IMR-90 (cell line): Measurements from ENCODE around the gene MAPK8IP1. TPM values are rescaled to one million over a fixed set of nuclear protein-coding genes. Genes with fewer than 3 reads are reported as not detected.

ENCODE experiments used
- ATAC-seq: fragments of 200-7000 bp; cut with Tn5 transposase; 2 replicates; pipeline ENCODE4 v1.9.1; 2020; ENCODE audit warnings: low read depth, mild to moderate bottlenecking, moderate library complexity
- BruUV-seq: library from RNA; stranded (reverse); fragments of 400-500 nt; replicated peaks from 2 replicates; lab custom pipeline; 2021; lab: Mats Ljungman, UMichigan
- CTCF ChIA-PET: fragments of 300-600 bp; formaldehyde crosslinking; extraction: SDS; loops from one replicate; lab custom pipeline; 2021; ENCODE audit warnings: antibody characterized with exemption; lab: Yijun Ruan, JAX
- POLR2A ChIA-PET: fragments of 300-600 bp; sonication (Branson Sonifier 250); formaldehyde crosslinking; loops from one replicate; lab custom pipeline; 2022; ENCODE audit warnings: antibody characterized with exemption; ENCODE audit not compliant: unreplicated experiment; lab: Charles Lee
- DNase-seq: peaks from one replicate; pipeline ENCODE4 v3.0.0; 2013
- H2AFZ ChIP-seq: replicated peaks from 2 replicates; pipeline ENCODE3; 2013; ENCODE audit warnings: low read length, mild to moderate bottlenecking; ENCODE audit not compliant: poor library complexity
- H2AK5ac ChIP-seq: 2 replicates; pipeline ENCODE4 v1.6.1; 2013; ENCODE audit warnings: low read depth, low read length, inconsistent platforms
- H2AK9ac ChIP-seq: replicated peaks from 2 replicates; pipeline ENCODE3; 2013; ENCODE audit warnings: mild to moderate bottlenecking, low read depth, low read length, moderate library complexity; ENCODE audit not compliant: poor library complexity
- H2BK120ac ChIP-seq: 2 replicates; pipeline ENCODE4 v1.6.1; 2013; ENCODE audit warnings: low read depth, low read length, inconsistent platforms
- H2BK15ac ChIP-seq: 3 replicates; pipeline ENCODE4 v1.6.1; 2013; ENCODE audit warnings: low read depth, low read length, inconsistent platforms
- H2BK20ac ChIP-seq: 2 replicates; pipeline ENCODE4 v1.6.1; 2013; ENCODE audit warnings: low read depth, mild to moderate bottlenecking, inconsistent platforms, low read length, moderate library complexity
- H2BK5ac ChIP-seq: 2 replicates; pipeline ENCODE4 v1.6.1; 2013; ENCODE audit warnings: mild to moderate bottlenecking, low read depth, low read length, inconsistent platforms; ENCODE audit not compliant: poor library complexity, severe bottlenecking
- H3K14ac ChIP-seq: replicated peaks from 2 replicates; pipeline ENCODE4 v1.6.1; 2013; ENCODE audit warnings: low read depth, low read length, inconsistent platforms
- H3K18ac ChIP-seq: 2 replicates; pipeline ENCODE4 v1.6.1; 2013; ENCODE audit warnings: low read depth, low read length, control low read depth
- H3K23ac ChIP-seq: 2 replicates; pipeline ENCODE4 v1.6.1; 2013; ENCODE audit warnings: low read depth, low read length, inconsistent platforms
- H3K27ac ChIP-seq: 2 replicates; pipeline ENCODE4 v1.5.1; 2013; ENCODE audit warnings: mild to moderate bottlenecking, control low read depth, low read length; ENCODE audit not compliant: insufficient read depth
- H3K27me3 ChIP-seq: 2 replicates; pipeline ENCODE4 v1.6.1; 2013; ENCODE audit warnings: low read length; ENCODE audit not compliant: control insufficient read depth, insufficient read depth
- H3K36me3 ChIP-seq: 2 replicates; pipeline ENCODE4 v1.6.1; 2013; ENCODE audit warnings: low read length, mixed read lengths; ENCODE audit not compliant: control insufficient read depth, insufficient read depth
- H3K4ac ChIP-seq: 2 replicates; pipeline ENCODE4 v1.6.1; 2013; ENCODE audit warnings: low read depth, low read length, inconsistent platforms
- H3K4me1 ChIP-seq: 2 replicates; pipeline ENCODE4 v1.6.1; 2013; ENCODE audit warnings: low read length, mixed read lengths; ENCODE audit not compliant: control insufficient read depth, insufficient read depth
- H3K4me2 ChIP-seq: 2 replicates; pipeline ENCODE4 v1.6.1; 2013; ENCODE audit warnings: low read depth, mild to moderate bottlenecking, control low read depth, low read length, moderate library complexity
- H3K4me3 ChIP-seq: 2 replicates; pipeline ENCODE4 v1.5.1; 2013; ENCODE audit warnings: low read depth, mild to moderate bottlenecking, control low read depth, low read length, moderate library complexity; ENCODE audit not compliant: insufficient read depth
- H3K56ac ChIP-seq: 2 replicates; pipeline ENCODE4 v1.6.1; 2013; ENCODE audit warnings: low read length, inconsistent platforms; ENCODE audit not compliant: insufficient read depth; ENCODE audit errors: extremely low read depth
- H3K79me1 ChIP-seq, 2 experiments: 2 replicates each; pipeline ENCODE4 v1.6.1; 2013; ENCODE audit warnings: low read length in 2 of 2, inconsistent platforms in 1 of 2, low read depth in 1 of 2
- H3K9ac ChIP-seq: 2 replicates; pipeline ENCODE4 v1.6.1; 2013; ENCODE audit warnings: low read depth, low read length, control low read depth
- H3K9me1 ChIP-seq: 2 replicates; pipeline ENCODE4 v1.6.1; 2013; ENCODE audit warnings: low read length, inconsistent platforms; ENCODE audit not compliant: insufficient read depth
- H3K9me3 ChIP-seq: 2 replicates; pipeline ENCODE4 v1.6.1; 2013; ENCODE audit warnings: low read length; ENCODE audit not compliant: control insufficient read depth, insufficient read depth
- H4K20me1 ChIP-seq: 2 replicates; pipeline ENCODE4 v1.6.1; 2013; ENCODE audit warnings: low read length, inconsistent platforms; ENCODE audit not compliant: insufficient read depth
- H4K5ac ChIP-seq: 2 replicates; pipeline ENCODE4 v1.6.1; 2013; ENCODE audit warnings: mild to moderate bottlenecking, low read depth, low read length, control low read depth
- H4K8ac ChIP-seq, 2 experiments: 2 replicates each; pipeline ENCODE4 v1.6.1; 2013; ENCODE audit warnings: low read depth in 2 of 2, low read length in 2 of 2, control low read depth in 1 of 2, inconsistent platforms in 1 of 2
- H4K91ac ChIP-seq: 2 replicates; pipeline ENCODE4 v1.6.1; 2013; ENCODE audit warnings: low read depth, low read length, inconsistent platforms; ENCODE audit not compliant: insufficient read depth
- CEBPB ChIP-seq: IDR thresholded peaks from 2 replicates; pipeline ENCODE4 v1.6.1; 2012; ENCODE audit warnings: low read depth, low read length, improper control_type of control experiment
- MAZ ChIP-seq: IDR thresholded peaks from 2 replicates; pipeline ENCODE4 v1.6.1; 2012; ENCODE audit warnings: low read depth, mild to moderate bottlenecking, low read length, improper control_type of control experiment, moderate library complexity, borderline replicate concordance
- NFE2L2 ChIP-seq: fragments of 150-350 bp; IDR thresholded peaks from 2 replicates; pipeline ENCODE4 v1.6.1; 2016; ENCODE audit warnings: low read depth, mild to moderate bottlenecking, low read length
- POLR2A ChIP-seq: IDR thresholded peaks from 2 replicates; pipeline ENCODE4 v1.6.1; 2012; ENCODE audit warnings: mild to moderate bottlenecking, low read depth, low read length
- RAD21 ChIP-seq: IDR thresholded peaks from 2 replicates; pipeline ENCODE4 v1.6.1; 2012; ENCODE audit warnings: low read length, improper control_type of control experiment
- SMC3 ChIP-seq: fragments of 150-350 bp; IDR thresholded peaks from 2 replicates; pipeline ENCODE4 v1.6.1; 2016; ENCODE audit warnings: low read depth, mild to moderate bottlenecking, antibody characterized with exemption, low read length, moderate library complexity
- WGBS, 2 experiments: methylation state at CpG; one replicate each; pipeline versions ENCODE4 v1.1.5 to v1.1.7; 2013; ENCODE audit warnings: missing lambda C conversion rate in 2 of 2; ENCODE audit not compliant: insufficient read length in 1 of 2; ENCODE audit errors: extremely low coverage in 2 of 2; 5-methylcytosine and 5-hydroxymethylcytosine counted together
- dilution Hi-C: fragments of 300-500 bp; cut with HindIII; formaldehyde crosslinking; loops from one replicate; pipeline ENCODE4 v1.14.3; 2018; ENCODE audit warnings: low sequenced_read_pairs; ENCODE audit not compliant: unreplicated experiment
- in situ Hi-C: fragments of 300-500 bp; cut with MboI; formaldehyde crosslinking; loops from 3 replicates; pipeline ENCODE4 v1.14.3; 2019; ENCODE audit warnings: low sequenced_read_pairs, inconsistent platforms, mixed read lengths
- intact Hi-C: fragments of 100-400 bp; cut with micrococcal nuclease; formaldehyde crosslinking; loops from 2 replicates; pipeline ENCODE4 v1.10.0; 2022
- polyA plus RNA-seq, 3 experiments: library from polyadenylated mRNA; depleted of rRNA; stranded (reverse); fragments of >200 nt; gene quantifications; 2 replicates each; pipeline ENCODE4 v1.2.3, GENCODE V29; 2012; ENCODE audit warnings: low replicate concordance in 1 of 3
- total RNA-seq: library from RNA; depleted of rRNA; stranded (reverse); fragments of >200 nt; gene quantifications from 2 replicates; pipeline ENCODE4 v1.2.3, GENCODE V29; 2012
- TF ChIP-seq, protein P1 (sequence below): conservative IDR thresholded peaks from 2 replicates; pipeline ENCODE4 v1.5.1; 2012; ENCODE audit warnings: mild to moderate bottlenecking, low read depth, low read length, improper control_type of control experiment
- TF ChIP-seq, protein P2 (sequence below): fragments of 150-350 bp; IDR thresholded peaks from 2 replicates; pipeline ENCODE4 v1.6.1; 2017; ENCODE audit warnings: mild to moderate bottlenecking, antibody characterized with exemption, low read length, low read depth

The MAPK8IP1 gene
- total and polyA plus RNA-seq, 2 of the 4 experiments (the other 2 are of a cell fraction), result 6.5 to 9.6 TPM

DNA sequence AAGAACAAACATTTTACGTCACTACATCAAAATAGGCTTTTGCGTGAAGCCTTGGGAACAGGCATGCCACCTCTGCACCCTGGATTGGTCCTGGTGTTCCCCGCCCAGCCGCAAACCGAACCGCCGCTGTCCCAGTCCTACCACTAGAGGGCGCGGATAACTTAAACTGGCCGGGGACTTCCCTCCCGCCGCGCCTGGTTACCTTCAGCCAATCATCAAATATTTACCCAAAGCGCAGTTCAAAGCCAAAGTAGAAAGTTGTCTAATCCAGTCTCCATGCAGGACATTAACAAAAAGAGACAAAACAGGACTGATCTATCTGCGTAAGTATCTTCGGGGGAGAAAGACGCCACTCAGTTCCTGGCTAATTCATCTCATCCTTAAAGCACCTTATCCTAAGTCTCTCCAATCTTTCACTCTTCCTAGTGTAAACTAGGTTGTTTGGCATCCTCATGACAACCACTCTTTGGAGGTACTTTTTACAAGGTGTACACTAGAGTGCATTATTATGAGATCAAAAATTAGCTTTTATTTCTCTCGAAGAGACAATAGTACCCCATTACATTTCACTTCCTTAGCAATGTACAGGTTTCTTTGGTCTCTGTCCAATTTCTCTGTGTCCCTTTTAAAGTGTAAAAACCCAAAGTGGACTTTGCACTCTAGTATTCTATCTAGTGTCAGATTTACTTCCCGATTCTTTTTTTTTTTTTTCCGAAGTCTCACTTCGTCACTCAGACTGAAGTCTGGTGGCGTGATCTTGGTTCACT is 42.1 kb upstream of the MAPK8IP1 start:
- no peak overlapping the region for H3K9ac ChIP-seq
- peak overlapping the region; percentile 53 for H2AFZ ChIP-seq
- no peak overlapping the region for H2BK120ac ChIP-seq
- no peak overlapping the region for H3K23ac ChIP-seq
- 33% methylated on average over 9 of the region's 22 CpGs; no CpG with 5 or more reads in 1 of the 2 experiments for WGBS, 2 experiments
- H2AK5ac ChIP-seq, result no peak overlapping the region
- no peak overlapping the region for H2BK5ac ChIP-seq
- H3K79me1 ChIP-seq, result peaks cover under 1 to 10% of the 10 kb centered on the region in 2 experiments; a peak in 3 of 4 replicates
- H3K56ac ChIP-seq, result no peak overlapping the region
- H3K4ac ChIP-seq, result no peak overlapping the region
- peak; percentile 83 for DNase-seq
- BruUV-seq, result no TSS peak
- intact Hi-C loops, result loop anchor here (10.0 kb wide), 1 partner anchor 161 kb away; no protein-coding TSS in a partner anchor
- peaks cover 2% of the 10 kb centered on the region for H3K4me1 ChIP-seq
- no peak overlapping the region for H2BK20ac ChIP-seq
- H3K18ac ChIP-seq, result no peak overlapping the region
- H3K14ac ChIP-seq, result no peak overlapping the region
- peaks cover 2% of the 10 kb centered on the region for H3K27me3 ChIP-seq
- no peak overlapping the region for H3K27ac ChIP-seq
- no peaks in the 10 kb centered on the region for H3K36me3 ChIP-seq
- no peaks in the 10 kb centered on the region for H3K9me3 ChIP-seq
- H4K8ac ChIP-seq, result no peak overlapping the region
- no peak overlapping the region for H4K5ac ChIP-seq
- peaks cover 1% of the 10 kb centered on the region; the same call in 1 of the 2 replicates for H4K20me1 ChIP-seq
- no peak overlapping the region for H4K91ac ChIP-seq
- in situ Hi-C loops, result no loop called here
- dilution Hi-C loops, result no loop called here
- H2BK15ac ChIP-seq, result no peak overlapping the region
- peak; percentile 55 for ATAC-seq
- no peak overlapping the region for H2AK9ac ChIP-seq
- CTCF ChIA-PET, result interaction anchor here (0.7 to 1.6 kb wide), 5 partner anchors 14 to 163 kb away, joined by 3 to 6 read pairs (median 3); no protein-coding TSS in a partner anchor
- H3K4me3 ChIP-seq, result no peak overlapping the region
- POLR2A ChIA-PET, result no interaction called here
- H3K9me1 ChIP-seq, result peaks cover 4% of the 10 kb centered on the region; the same call in 1 of the 2 replicates
- peak overlapping the region; percentile 76 for H3K4me2 ChIP-seq
- TF ChIP-seq CEBPB (no peak), MAZ (peak; percentile 89), SMC3 (peak; percentile 73), RAD21 (peak; percentile 65), POLR2A (no peak), NFE2L2 (no peak)
- TF ChIP-seq, protein P1, sequence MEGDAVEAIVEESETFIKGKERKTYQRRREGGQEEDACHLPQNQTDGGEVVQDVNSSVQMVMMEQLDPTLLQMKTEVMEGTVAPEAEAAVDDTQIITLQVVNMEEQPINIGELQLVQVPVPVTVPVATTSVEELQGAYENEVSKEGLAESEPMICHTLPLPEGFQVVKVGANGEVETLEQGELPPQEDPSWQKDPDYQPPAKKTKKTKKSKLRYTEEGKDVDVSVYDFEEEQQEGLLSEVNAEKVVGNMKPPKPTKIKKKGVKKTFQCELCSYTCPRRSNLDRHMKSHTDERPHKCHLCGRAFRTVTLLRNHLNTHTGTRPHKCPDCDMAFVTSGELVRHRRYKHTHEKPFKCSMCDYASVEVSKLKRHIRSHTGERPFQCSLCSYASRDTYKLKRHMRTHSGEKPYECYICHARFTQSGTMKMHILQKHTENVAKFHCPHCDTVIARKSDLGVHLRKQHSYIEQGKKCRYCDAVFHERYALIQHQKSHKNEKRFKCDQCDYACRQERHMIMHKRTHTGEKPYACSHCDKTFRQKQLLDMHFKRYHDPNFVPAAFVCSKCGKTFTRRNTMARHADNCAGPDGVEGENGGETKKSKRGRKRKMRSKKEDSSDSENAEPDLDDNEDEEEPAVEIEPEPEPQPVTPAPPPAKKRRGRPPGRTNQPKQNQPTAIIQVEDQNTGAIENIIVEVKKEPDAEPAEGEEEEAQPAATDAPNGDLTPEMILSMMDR, result peak; percentile 96
- TF ChIP-seq, protein P2, sequence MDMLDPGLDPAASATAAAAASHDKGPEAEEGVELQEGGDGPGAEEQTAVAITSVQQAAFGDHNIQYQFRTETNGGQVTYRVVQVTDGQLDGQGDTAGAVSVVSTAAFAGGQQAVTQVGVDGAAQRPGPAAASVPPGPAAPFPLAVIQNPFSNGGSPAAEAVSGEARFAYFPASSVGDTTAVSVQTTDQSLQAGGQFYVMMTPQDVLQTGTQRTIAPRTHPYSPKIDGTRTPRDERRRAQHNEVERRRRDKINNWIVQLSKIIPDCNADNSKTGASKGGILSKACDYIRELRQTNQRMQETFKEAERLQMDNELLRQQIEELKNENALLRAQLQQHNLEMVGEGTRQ, result peak; percentile 15; the same call in 1 of the 2 replicates
